ENCODE measurements around the gene OBSCN. TPM values are rescaled to one million over a fixed set of nuclear protein-coding genes. Genes with fewer than 3 reads are reported as not detected.

OBSCN gene
- total and polyA plus RNA-seq, 2 donors (not counting 1 experiment from before 2014, with no cell fraction given), result 10.0 to 63.9 TPM

- ChIA-PET POLR2A (no interaction called here), CTCF (no interaction called here)
- no peaks in the 10 kb centered on the region for H3K4me1 Mint-ChIP-seq
- H3K27me3 ChIP-seq (replicated peaks in 1 of 4; ENCODE audit: control extremely low read depth in 1 of 4, control insufficient read depth in 3 of 4, insufficient read depth in 4 of 4, low read length in 3 of 4), result no peaks in the 10 kb centered on the region
- H2AFZ ChIP-seq (ENCODE audit: insufficient read depth, low read depth, low read length, poor library complexity, severe bottlenecking), result no peak overlapping the region
- peaks cover 2% of the 10 kb centered on the region for H3K9me3 Mint-ChIP-seq (ENCODE audit: insufficient read depth)
- 96% methylated on average over 3 of the region's 9 CpGs for WGBS (ENCODE audit: insufficient coverage)
- no peaks in the 10 kb centered on the region for H3K27me3 Mint-ChIP-seq
- no peak overlapping the region for H3K4me3 Mint-ChIP-seq
- H4K20me1 ChIP-seq (ENCODE audit: control insufficient read depth, insufficient read depth, low read length, poor library complexity, severe bottlenecking), result no peaks in the 10 kb centered on the region
- intact Hi-C loops (cut with micrococcal nuclease), result no loop called here
- TF ChIP-seq EZH2 (IDR thresholded peaks at IDR 0.05; ENCODE audit: borderline replicate concordance, insufficient read depth, low read depth, low read length, poor library complexity, severe bottlenecking) (no peak), CTCF (IDR thresholded peaks at IDR 0.05) (no peak)
- H3K9ac ChIP-seq (ENCODE audit: low read length), result no peak overlapping the region
- H3K79me2 ChIP-seq (ENCODE audit: control insufficient read depth, insufficient read depth, low read length), result no peaks in the 10 kb centered on the region
- DNase-seq (no peak), ATAC-seq (ENCODE audit: low read depth) (no peak)
- H3K9me3 ChIP-seq (ENCODE audit: control extremely low read depth in 1 of 3, control insufficient read depth in 2 of 3, insufficient read depth in 1 of 3, low read length in 2 of 3), result peaks cover 0 to 1% (median 0%) of the 10 kb centered on the region in 3 donors
- H3K4me2 ChIP-seq (replicated peaks; ENCODE audit: low read depth, low read length, poor library complexity, severe bottlenecking), result no peak overlapping the region
- H3K27ac Mint-ChIP-seq, result no peak overlapping the region
- peaks cover 0 to 2% of the 10 kb centered on the region in 2 experiments for H3K36me3 ChIP-seq (replicated peaks in 1 of 2; ENCODE audit: control extremely low read depth in 1 of 2, control insufficient read depth in 1 of 2, extremely low read depth in 1 of 2, insufficient read depth in 2 of 2, low read length in 1 of 2)
- H3K4me1 ChIP-seq (ENCODE audit: control insufficient read depth in 2 of 2, insufficient read depth in 2 of 2, low read length in 2 of 2), result no peaks in the 10 kb centered on the region
- H3K27ac ChIP-seq (ENCODE audit: low read length in 2 of 2), result no peak overlapping the region
- no peak overlapping the region for H3K4me3 ChIP-seq (ENCODE audit: control extremely low read depth in 1 of 5, extremely low read depth in 1 of 5, insufficient read depth in 1 of 5, low read depth in 2 of 5, low read length in 4 of 5)
Measured at GRCh38 chr1:228339059-228339704, 131.3 kb downstream of the OBSCN start.

- Histone ChIP-seq H3K79me2 (ENCODE audit: control insufficient read depth, insufficient read depth, low read length) (no peaks in the 10 kb centered on the region), H4K20me1 (ENCODE audit: control insufficient read depth, insufficient read depth, low read length, poor library complexity, severe bottlenecking) (no peaks in the 10 kb centered on the region), H3K9me3 (ENCODE audit: control extremely low read depth in 1 of 3, control insufficient read depth in 2 of 3, insufficient read depth in 1 of 3, low read length in 2 of 3) (peaks cover 0 to 8% (median 5%) of the 10 kb centered on the region in 3 donors), H3K4me3 (ENCODE audit: control extremely low read depth in 1 of 5, extremely low read depth in 1 of 5, insufficient read depth in 1 of 5, low read depth in 2 of 5, low read length in 4 of 5) (no peak overlapping the region), H3K9ac (ENCODE audit: low read length) (no peak overlapping the region), H3K36me3 (replicated peaks in 1 of 2; ENCODE audit: control extremely low read depth in 1 of 2, control insufficient read depth in 1 of 2, extremely low read depth in 1 of 2, insufficient read depth in 2 of 2, low read length in 1 of 2) (peaks cover 0 to 2% of the 10 kb centered on the region in 2 experiments), H3K27ac (ENCODE audit: low read length in 2 of 2) (no peak overlapping the region), H3K4me1 (ENCODE audit: control insufficient read depth in 2 of 2, insufficient read depth in 2 of 2, low read length in 2 of 2) (no peaks in the 10 kb centered on the region), H2AFZ (ENCODE audit: insufficient read depth, low read depth, low read length, poor library complexity, severe bottlenecking) (no peak overlapping the region), H3K4me2 (replicated peaks; ENCODE audit: low read depth, low read length, poor library complexity, severe bottlenecking) (no peak overlapping the region), H3K27me3 (replicated peaks in 1 of 4; ENCODE audit: control extremely low read depth in 1 of 4, control insufficient read depth in 3 of 4, insufficient read depth in 4 of 4, low read length in 3 of 4) (no peaks in the 10 kb centered on the region)
- ChIA-PET CTCF (no interaction called here), POLR2A (no interaction called here)
- DNase-seq (no peak), ATAC-seq (ENCODE audit: low read depth) (no peak)
- Mint-ChIP-seq H3K27ac (no peak overlapping the region), H3K4me1 (no peaks in the 10 kb centered on the region), H3K27me3 (no peaks in the 10 kb centered on the region), H3K9me3 (ENCODE audit: insufficient read depth) (peaks cover 5% of the 10 kb centered on the region), H3K4me3 (no peak overlapping the region)
- WGBS (ENCODE audit: insufficient coverage), result 85% methylated on average over 24 of the region's 24 CpGs
- TF ChIP-seq CTCF (IDR thresholded peaks at IDR 0.05), result no peak
- intact Hi-C loops (cut with micrococcal nuclease), result no loop called here
Measured at GRCh38 chr1:228339766-228340685, 132.2 kb downstream of the OBSCN start.
